Measurements from ENCODE around the gene PRRC1.
"Not testable (repeated sequence)": the region's sequence is repeated elsewhere in the genome, so short reads cannot be mapped to it uniquely, and the experiment has no call there.

Gene PRRC1
- total RNA-seq = 54.8 to 96.2 (median 78.7) reads per million in 3 experiments

DNA sequence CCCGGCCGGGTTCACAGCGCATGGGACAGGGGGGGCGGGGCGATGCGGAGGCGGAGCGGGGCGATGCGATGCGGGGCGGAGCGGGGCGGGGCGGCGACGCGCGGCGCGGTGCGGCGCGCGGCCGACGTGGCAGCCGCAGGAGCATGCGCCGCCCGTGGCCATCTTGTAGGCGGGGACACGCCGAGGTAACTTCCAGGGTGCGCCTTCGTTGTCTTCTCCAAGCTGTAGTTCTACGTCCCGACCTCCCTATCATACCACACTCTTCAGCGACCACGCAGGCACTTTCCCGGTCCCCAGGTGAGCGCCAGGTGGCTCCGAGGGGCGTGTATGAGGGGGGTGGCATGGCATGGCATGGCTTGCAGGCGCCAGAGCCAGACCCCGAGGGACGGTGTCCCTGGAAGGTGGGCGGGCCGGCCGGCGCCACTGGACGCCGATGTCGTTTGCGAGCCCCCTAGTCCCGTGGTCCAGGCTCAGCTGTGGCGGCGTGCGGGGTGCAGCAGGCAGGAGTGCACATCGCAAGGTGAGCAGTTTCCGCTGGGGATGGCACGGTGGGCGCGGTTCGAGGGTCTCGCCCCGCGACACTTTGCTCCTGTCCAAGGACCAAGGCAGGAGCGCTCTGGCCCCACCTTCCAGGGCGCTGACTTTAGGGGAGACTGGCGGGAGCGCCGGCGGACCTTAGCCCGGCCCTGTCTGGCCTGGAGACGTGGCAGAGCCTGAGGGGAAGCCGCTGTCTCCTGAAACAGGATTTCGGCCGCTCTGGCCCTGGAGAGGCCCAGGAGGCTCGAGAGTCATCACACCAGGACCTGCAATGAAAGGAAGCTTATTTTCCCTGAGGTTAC, at the start of gene PRRC1:
Gene PRRC1 (plus strand): TSS at position 161 of the 839 bp plus-strand sequence. CDS start 5,840 bp downstream, outside the sequence.
- DNase-seq = peak; percentile 75

DNA sequence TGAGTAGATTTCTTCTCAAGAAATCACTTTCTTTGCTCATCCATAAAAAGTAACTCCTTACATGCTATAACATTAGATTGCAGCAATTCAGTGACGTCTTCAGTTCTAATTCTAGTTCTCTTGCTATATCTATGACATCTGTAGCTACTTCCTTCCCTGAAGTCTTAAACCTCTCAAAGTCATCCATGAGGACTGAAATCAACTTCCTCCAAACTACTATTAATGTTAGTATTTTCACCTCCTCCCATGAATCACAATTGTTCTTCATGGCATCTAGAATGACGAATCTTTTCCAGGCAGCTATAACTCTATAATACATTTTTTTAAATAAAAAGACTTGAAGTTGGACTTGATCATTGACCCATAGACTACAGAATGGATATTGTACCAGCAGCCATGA, 46.2 kb upstream of the PRRC1 start:
- no peak for DNase-seq

DNA sequence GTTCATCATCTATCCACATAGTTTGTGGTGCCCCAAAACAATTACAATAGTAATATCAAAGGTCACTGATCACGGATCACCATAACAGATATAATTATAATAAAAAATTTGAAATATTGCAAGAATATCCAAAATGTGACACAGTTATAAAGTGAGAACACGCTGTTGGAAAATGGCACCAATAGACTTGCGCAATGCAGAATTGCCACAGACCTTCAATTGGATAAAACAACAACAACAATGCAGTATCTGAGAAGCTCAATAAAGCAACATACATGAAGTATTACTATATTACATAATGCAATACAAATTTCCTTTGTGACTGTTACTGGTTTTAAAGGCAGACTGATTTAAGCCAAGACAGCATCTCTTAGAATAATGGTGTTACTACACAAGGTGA, 44.7 kb upstream of the PRRC1 start:
- DNase-seq = no peak

DNA sequence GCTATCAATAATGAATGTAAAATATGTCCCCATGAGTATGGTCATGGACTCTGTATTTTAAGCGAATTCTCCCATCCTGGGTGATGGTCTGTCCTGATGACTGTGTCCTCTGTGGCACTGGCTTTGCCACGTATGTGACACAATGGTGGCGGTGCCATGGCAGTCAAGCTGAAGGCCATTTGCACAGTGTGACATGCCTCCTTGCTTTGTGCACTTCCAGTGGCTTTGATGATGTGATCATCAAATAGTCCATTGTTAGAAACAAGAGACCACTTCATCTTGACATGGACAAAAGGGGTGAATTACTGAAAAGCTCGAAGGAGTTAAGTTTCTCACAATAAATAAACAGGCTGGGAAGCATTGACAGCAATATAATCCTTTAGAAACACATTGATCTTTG, 31.0 kb upstream of the PRRC1 start:
- no peak for DNase-seq

DNA sequence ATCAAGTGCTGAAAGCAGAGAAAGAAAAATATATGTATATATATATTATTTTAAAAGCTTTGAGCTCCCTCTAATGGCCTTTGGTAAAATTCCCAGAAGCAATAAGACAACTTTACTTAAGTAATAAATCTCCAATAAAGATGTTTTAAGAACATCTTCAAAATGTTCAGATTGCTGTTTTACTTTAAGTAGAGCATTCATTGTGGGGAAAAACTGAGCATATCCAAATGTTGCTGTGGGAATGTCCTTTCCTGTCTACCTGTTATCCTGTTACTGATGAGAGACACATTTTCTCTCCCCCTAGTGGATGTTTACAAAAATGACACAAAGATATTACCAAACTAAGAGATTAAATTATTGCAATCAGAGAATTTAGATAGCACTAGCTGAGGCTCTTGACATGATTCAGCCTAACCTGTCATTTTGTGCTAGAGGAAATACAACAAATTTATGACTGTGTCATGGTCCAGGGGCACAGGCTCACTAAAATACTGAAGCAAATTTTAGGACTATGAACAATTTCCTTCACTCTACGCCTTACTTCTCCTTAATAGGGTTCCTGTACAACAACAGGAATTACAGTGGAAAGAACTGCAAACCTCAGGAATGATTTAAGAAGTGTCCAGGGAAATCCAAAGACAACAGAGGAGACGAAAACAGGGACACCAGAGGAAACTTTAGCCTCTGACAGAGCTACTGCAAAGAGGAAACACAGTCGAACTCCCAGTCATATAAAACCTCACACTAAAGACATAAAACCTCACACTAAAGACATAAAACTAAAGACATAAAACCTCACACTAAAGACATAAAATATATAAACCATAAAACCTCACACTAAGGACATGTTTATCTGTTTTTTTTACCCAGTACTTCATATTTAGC, 24.3 kb upstream of the PRRC1 start:
- peak; percentile 29 for DNase-seq

DNA sequence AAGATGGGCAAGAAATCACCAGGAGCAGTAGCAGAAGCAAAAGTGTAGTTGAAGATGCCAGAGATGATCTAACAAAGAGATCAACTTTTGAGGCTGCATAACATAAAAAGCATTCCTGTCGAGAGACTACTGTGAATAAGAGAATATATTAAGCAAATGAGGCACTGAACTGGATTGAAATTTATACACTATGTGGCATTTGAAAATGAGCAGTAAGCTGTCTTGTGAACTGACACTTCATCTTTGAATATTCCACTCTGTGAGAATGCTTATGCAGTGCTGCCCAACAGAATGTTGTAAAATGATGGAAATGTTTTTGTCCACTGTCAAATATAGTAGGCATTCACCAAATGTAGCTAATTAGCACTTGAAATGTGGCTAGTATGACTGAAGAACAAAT, 18.9 kb upstream of the PRRC1 start:
- DNase-seq = no peak

DNA sequence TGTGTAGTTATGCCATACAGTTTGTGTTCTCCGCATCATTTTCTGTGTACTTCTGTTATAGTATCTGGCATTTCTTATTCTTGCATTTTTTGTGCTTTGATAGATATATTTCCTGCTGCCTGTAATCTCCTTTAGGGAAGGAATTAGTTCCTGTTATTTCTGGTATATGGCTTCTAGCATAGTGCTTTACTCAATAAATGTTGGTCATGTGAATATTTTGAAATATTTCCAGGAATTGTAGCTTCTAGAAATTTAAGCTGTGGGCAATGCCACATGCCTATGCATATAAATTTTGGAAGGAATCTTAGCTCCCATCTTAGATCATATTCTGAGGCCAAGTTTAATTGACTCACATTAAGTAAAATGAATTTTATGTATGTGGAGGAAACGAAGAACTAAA, 11.5 kb upstream of the PRRC1 start:
- DNase-seq = no peak

DNA sequence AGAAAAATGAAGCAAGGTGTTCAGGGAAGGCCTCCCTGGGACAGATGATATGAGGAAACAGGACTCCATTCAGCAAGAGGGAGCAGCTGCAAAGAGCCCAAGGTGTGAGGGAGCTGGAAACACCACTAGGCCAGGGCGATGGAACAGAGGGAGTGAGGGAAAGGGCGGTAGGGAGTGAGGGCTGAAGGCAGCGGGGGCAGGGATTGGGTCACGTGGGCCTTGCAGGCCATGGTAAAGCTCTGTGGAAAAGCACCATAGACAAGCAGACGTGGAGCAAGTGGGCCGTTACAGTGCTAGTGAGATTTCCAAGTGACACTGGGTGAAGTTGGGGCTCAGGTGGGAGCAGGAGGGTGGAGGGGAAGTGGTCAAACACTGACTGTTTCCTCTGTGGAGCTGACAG, 10.8 kb upstream of the PRRC1 start:
- DNase-seq = no peak

DNA sequence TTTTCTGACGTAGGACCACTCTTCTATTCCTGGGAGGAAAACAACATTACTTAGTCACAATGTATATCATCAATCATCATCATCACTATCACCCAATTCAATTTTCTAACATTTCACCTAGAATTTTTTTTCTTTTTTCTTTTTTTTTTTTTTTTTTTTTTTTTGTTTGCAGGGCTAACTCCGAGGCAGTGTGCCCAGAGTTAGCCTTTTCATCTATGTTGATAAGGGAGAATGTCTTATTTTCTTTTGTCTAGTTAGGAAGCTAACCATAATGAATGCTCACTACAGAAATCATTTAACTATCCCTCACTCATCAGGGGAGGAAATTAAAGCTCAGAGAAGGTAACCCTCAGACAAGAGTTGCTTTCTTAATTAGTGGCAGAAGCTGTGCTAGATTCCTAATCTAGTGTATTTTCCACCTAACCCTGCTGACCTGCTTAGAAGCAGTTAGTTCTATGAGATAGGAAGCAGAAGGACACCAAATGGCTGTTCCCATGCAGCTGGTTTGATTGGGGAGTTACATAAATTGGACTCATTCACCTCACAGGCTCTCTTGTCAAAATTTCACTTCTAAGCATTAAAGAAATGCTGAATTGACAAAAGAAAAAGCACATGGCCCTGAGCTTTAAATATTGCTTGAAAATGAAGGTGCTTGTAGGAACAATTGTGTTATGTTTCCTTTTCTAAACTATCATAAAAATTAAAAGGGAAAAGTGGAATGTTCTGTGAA, 8.6 kb upstream of the PRRC1 start:
- no peak for DNase-seq

DNA sequence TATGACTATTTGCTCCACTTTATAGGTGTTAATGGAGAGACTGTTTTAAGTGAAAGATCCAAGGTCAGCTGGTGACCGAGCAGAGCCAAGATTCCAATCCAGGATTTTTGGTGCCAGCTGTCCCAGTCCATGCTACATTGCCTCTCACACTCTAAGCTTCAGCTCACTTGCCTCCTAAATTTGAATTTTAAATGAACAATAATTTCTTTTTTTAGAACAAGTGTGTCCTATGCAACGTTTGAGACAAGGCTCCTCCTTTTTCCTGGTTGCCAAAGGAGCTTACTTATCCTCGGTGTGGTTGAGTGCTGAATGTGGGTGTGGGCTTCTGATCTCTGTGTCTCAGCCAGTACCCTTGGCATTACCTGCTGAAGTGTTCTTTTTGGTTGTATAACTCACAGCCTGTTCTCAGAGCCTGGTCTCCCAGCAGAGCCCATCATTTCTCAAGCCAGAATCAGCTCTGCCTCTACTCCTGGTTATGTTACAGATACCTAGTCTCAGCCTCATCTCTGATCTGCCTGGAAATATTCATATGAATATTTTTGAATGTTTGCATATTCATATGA, 4.0 kb upstream of the PRRC1 start:
- no peak for DNase-seq

DNA sequence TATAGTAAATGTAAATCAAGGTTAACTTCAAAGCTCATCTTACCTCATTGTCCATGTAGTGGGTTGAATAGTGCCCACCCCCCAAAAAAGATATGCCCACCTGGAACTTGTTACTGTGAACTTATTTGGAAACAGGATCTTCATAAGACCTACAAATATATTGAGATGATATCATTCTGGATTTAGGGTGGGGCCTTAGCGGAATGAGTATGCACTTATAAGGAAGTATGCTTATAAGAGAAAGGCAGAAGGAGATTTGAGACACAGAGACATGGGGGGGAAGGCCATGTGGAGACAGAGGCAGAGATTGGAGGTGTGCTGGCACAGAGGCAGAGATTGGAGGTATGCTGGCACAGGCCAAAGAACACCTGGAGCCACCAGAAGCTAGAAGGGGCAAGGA, 2.6 kb upstream of the PRRC1 start:
- DNase-seq = no peak

DNA sequence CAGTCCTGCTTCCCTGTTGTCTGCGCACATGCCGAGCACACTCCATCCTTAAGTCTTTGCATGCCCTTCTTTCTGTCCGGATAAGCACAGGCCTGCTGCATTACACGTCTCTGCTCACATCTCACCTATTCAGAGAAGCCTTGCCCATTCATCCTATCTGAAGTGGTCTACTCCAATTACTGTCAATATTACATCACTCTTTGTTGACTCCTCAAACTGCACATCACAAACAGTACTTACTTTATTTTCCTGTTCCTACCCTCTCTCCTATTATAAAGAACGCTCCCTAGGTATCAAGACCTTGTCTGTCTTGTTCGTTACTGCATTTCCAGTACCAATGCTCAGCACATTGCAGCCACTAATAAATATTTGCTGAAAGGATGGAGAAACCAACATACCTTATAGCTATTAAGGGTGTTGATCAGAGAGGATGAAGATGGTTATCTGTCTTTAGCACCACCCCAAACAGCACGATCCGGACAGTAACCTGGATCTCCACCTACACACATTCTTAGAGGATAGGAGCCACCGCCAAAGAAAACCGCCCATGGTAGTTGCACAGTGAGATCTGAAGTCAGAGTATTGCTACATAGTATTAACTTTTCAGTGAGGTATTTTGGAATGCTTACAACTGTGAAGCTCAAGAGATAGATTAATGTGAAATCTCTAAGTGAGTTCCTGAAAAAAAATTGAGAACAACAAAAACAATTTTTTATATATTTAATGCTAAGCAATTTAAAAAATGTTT, 1.6 kb upstream of the PRRC1 start:
- no peak for DNase-seq

DNA sequence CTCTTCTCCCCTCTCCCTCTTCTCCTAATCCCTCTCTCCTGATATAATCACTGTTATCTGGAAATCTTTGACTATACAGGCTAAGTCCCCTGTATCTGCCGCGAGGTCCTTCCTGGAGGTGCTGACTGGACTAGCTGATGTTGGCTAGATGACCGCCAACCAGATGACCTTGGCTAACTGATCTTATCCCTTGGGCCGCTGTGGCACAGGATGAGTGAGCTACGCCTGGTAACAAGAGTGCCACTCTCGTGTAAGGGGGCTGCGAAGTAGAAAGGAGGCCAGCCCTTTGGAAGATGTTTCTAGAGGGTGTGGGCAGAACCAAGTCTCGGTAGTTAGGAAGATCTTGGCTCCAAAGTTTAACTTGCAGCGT, 345 bp upstream of the PRRC1 start:
- DNase-seq = no peak

DNA sequence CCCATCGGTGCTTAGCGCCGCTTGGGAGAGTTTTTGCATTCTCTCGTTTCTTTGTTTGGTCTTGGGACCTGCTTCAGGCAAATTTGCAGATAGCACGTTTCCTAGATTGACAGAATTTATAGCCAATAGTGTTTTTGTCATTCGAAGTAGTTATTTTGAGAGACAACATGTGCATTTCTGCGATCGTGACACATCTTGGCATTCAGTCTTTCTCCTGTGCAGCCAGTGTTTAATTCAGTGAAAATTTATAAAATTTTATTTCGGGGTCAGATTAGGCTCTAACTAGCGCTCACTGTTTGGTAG, 830 bp downstream of the PRRC1 start:
- peak; percentile 41 for DNase-seq

DNA sequence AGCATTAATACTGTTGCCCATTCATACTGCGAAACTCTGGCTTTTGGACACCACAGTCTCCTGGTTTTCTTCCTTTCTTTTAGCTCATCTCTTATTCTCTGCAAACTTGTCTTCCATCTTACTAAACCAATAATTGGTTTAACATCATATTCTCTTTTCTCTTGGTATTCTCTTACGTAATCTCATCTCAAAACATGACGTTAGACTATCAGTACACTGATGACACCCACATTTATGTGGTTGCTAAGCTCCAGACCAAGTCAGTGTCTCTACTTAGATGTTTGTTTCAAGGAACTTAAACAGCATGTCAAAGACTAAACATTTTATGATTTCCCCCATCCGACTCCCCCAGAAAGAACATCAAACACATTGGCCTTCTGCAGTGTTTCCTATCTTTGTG, 2.1 kb downstream of the PRRC1 start:
- DNase-seq = no peak

DNA sequence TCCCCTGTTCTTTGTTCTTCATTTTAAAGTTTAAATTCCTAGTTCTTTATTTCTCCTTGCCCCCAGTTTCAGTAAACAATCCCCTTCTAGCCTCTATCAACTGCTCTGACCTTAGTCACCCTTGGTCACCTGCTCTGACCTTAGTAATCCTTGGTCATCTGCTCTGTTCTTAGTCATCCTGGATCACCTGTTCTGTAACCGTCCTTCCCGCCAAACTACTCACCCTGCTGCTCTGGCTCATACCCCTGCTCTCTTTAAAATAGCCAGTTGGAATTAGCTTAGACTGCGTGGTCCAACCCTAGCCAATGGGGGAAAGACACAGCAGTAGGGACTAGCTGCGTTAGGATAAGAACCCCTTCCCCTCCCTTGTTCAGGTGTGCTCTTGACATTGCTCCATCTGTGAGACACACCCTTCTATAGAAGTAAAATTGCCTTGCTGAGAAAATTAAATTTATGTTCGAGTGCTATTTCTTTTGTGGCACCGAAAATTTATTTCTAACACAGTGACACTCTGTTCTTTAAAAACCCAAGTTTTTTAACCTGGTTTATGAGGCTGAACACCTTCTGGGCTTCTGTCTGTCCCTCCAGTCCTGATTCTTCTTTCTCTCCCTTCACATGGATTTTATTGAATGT, 3.8 kb downstream of the PRRC1 start:
- DNase-seq = no peak

DNA sequence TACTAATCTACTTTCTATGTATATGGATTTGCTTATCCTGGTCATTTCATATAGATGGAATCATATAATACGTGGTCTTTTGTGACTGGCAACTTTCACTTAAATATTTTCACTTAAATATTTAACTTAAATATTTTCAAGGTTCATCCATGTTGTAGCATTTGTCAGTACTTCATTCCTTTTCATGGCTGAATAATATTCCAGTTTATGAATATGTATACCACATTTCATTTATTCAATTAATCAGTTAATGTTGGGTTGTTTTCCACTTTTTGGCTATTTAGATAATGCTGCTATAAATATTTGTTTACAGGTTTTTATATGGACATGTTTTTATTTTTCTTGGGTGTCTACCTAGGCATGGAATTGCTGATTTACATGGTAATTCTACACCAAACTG, 7.7 kb downstream of the PRRC1 start:
- no peak for DNase-seq

DNA sequence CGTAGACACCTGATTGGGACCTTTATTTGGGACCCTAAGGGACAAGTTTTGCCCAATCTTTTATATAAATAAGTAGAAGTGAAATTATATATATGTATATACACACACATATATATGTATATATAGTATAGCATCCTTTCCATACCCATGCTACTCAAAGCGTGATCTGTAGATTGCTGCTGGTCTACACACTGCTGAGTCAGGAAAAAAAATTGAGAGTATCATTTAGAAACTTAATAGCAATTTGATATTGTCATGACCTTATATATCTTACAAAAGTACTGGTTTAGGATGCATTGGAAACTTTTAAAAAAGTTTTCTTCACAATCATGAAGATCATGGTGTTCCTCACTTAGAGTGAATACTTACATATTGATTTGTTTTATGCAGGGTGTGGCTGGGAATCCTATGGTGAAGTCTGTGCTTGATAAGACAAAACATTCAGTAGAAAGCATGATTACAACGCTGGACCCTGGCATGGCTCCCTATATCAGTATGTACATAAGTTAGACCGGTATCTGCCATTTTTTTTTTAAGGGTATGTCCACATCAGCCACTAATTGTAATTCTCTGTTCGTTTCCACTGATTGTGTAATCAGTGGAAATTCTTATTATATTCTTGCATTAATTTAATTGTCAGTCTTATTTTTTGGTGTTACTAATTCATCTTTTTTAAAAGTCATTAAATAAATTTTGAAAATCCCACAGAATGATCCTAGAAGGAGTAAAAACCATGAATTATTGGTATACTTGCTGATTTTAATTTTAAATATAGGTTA, 12.7 kb downstream of the PRRC1 start:
- DNase-seq = no peak

DNA sequence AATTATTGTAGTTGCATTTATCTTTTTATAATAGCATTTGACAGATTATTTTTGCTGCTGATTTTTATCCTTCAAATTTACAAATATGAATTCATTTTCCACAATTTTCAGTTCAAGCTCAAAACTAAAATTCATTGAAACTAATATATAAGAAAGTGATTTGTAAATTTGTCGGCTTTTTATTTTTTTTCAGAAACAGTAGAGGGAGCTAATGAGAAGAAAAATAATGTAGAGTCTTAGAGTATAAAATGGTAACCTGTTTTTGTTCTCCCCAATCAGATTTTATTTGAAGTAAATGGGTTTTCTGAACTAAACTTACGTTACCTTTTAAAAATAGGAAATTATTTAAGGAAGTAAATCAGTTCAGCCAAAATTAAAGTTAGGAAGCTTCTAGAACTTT, 19.2 kb downstream of the PRRC1 start:
- DNase-seq = no peak

DNA sequence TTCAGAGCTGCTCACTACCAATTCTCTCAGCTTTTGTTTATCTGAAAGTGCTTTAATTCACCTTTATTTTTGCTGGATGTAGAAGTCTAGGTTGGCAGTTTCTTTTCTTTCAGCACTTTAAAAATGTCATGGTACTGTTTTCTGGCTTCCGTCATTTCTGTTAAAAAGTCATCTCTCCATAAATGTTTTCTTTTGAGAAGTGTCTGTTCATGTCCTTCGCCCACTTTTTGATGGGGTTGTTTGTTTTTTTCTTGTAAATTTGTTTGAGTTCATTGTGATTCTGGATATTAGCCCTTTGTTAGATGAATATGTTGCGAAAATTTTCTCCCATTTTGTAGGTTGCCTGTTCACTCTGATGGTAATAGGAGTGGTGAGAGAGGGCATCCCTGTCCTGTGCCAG, 23.1 kb downstream of the PRRC1 start:
- not testable (repeated sequence) for DNase-seq

DNA sequence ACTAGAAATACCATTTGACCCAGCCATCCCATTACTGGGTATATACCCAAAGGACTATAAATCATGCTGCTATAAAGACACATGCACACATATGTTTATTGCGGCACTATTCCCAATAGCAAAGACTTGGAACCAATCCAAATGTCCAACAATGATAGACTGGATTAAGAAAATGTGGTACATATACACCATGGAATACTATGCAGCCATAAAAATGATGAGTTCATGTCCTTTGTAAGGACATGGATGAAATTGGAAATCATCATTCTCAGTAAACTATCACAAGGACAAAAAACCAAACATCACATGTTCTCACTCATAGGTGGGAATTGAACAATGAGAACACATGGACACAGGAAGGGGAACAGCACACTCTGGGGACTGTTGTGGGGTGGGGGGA, 27.8 kb downstream of the PRRC1 start:
- DNase-seq = not testable (repeated sequence)
